HepG2 (cell line): ENCODE measurements around the gene KIF2C. TPM values are rescaled to one million over a fixed set of nuclear protein-coding genes. Genes with fewer than 3 reads are reported as not detected.
A peak's percentile ranks its signal among the peaks of the same experiment; 100 is the strongest.

Experiments used
- BCL6 ChIP-seq: IDR thresholded peaks from 2 replicates; pipeline ENCODE4 v1.6.1; 2016; ENCODE audit warnings: missing genetic modification reagents, missing compliant biosample characterization
- HHEX ChIP-seq: IDR thresholded peaks from 2 replicates; pipeline ENCODE4 v1.6.1; 2016; ENCODE audit warnings: control low read depth
- HMG20B ChIP-seq: conservative IDR thresholded peaks from 2 replicates; pipeline ENCODE4 v1.6.1; 2016; ENCODE audit warnings: missing genetic modification reagents, missing compliant biosample characterization
- HNF1B ChIP-seq: sonication (generic); formaldehyde crosslinking; IDR thresholded peaks from 2 replicates; pipeline ENCODE4 v1.5.1; 2020; ENCODE audit warnings: mild to moderate bottlenecking, moderate library complexity, missing genetic modification reagents
- HOXA3 ChIP-seq: sonication (generic); formaldehyde crosslinking; IDR thresholded peaks from 2 replicates; pipeline ENCODE4 v1.5.0; 2020; ENCODE audit warnings: missing genetic modification reagents
- HOXA9 ChIP-seq: sonication (generic); formaldehyde crosslinking; IDR thresholded peaks from 2 replicates; pipeline ENCODE4 v1.8.1; 2022; ENCODE audit warnings: missing genetic modification reagents, mild to moderate bottlenecking, moderate library complexity, borderline replicate concordance
- MBD4 ChIP-seq: IDR thresholded peaks from 2 replicates; pipeline ENCODE4 v1.6.1; 2012; ENCODE audit warnings: low read length, inconsistent platforms, borderline replicate concordance
- MIER2 ChIP-seq: IDR thresholded peaks from 2 replicates; pipeline ENCODE4 v1.6.1; 2016; ENCODE audit warnings: missing biosample characterization, missing genetic modification reagents
- NR2F1 ChIP-seq, 2 experiments: fragments of 450-650 bp in 1 of 2; formaldehyde crosslinking in 1 of 2; IDR thresholded peaks; 2 replicates each; pipeline versions ENCODE4 v1.5.0 to v1.6.1; 2016 to 2020; ENCODE audit warnings: mild to moderate bottlenecking in 1 of 2, missing compliant biosample characterization in 1 of 2, missing genetic modification reagents in 1 of 2, moderate library complexity in 1 of 2
- NR2F6 ChIP-seq, 2 experiments: IDR thresholded peaks; 2 replicates each; pipeline ENCODE4 v1.6.1; 2016; ENCODE audit warnings: antibody characterized with exemption in 1 of 2, mild to moderate bottlenecking in 1 of 2
- PAXIP1 ChIP-seq: sonication (generic); formaldehyde crosslinking; conservative IDR thresholded peaks from 2 replicates; pipeline ENCODE4 v1.4.0; 2020; ENCODE audit warnings: mild to moderate bottlenecking, missing genetic modification reagents, moderate library complexity
- SAP130 ChIP-seq: IDR thresholded peaks from 2 replicates; pipeline ENCODE4 v1.6.1; 2016; ENCODE audit warnings: low read depth
- SNAPC2 ChIP-seq: sonication (generic); formaldehyde crosslinking; IDR thresholded peaks from 2 replicates; pipeline ENCODE4 v1.8.1; 2022; ENCODE audit warnings: mild to moderate bottlenecking, missing genetic modification reagents
- TBL1XR1 ChIP-seq: fragments of 150-350 bp; IDR thresholded peaks from 2 replicates; pipeline ENCODE4 v1.6.1; 2014; ENCODE audit warnings: borderline replicate concordance, low read length; ENCODE audit not compliant: partially characterized antibody
- TFDP1 ChIP-seq: IDR thresholded peaks from 2 replicates; pipeline ENCODE4 v1.6.1; 2016; ENCODE audit warnings: missing compliant biosample characterization, missing genetic modification reagents, borderline replicate concordance
- ZNF362 ChIP-seq: sonication (generic); formaldehyde crosslinking; IDR thresholded peaks from 2 replicates; pipeline ENCODE4 v1.4.0; 2020; ENCODE audit warnings: missing genetic modification reagents, mild to moderate bottlenecking, borderline replicate concordance
- ZNF512B ChIP-seq: sonication (generic); formaldehyde crosslinking; IDR thresholded peaks from 2 replicates; pipeline ENCODE4 v1.5.1; 2020; ENCODE audit warnings: missing genetic modification reagents, mild to moderate bottlenecking, borderline replicate concordance
- ZNF747 ChIP-seq: sonication (generic); formaldehyde crosslinking; IDR thresholded peaks from 2 replicates; pipeline ENCODE4 v1.8.1; 2023; ENCODE audit warnings: missing genetic modification reagents, mild to moderate bottlenecking, borderline replicate concordance
- ZNF883 ChIP-seq: sonication (generic); formaldehyde crosslinking; IDR thresholded peaks from 2 replicates; pipeline ENCODE4 v1.5.1; 2020; ENCODE audit warnings: mild to moderate bottlenecking, missing genetic modification reagents; ENCODE audit errors: not compliant biosample characterization
- ZSCAN22 ChIP-seq: sonication (generic); formaldehyde crosslinking; IDR thresholded peaks from 2 replicates; pipeline ENCODE4 v1.4.0; 2020; ENCODE audit warnings: mild to moderate bottlenecking, missing genetic modification reagents
- polyA plus RNA-seq, 8 experiments: library from polyadenylated mRNA; depleted of rRNA in 3 of 8; stranded (reverse) in 7 of 8; unstranded in 1 of 8; fragments of >200 nt; fragmentation: Illumina TruSeq in 4 of 8; extraction: Trizol in 4 of 8; gene quantifications; 2 replicates each; pipeline versions ENCODE4 v1.2.1 to v1.2.3, GENCODE V29; 2011 to 2016; ENCODE audit warnings: low read depth in 4 of 8, missing spikeins in 1 of 8, mixed read lengths in 1 of 8; ENCODE audit not compliant: insufficient read depth in 1 of 8
- total RNA-seq, 5 experiments: library from RNA; depleted of rRNA; stranded (reverse); fragments of >200 nt; fragmentation: Illumina TruSeq; extraction: Trizol; gene quantifications; 2 replicates each; pipeline ENCODE4 v1.2.3, GENCODE V29; 2016; ENCODE audit warnings: low read depth in 1 of 5

KIF2C gene
- total and polyA plus RNA-seq, 2 of the 13 experiments (the other 11 are each of a cell fraction or from before 2014, with no cell fraction given): 29.7 to 53.7 TPM

- TF ChIP-seq ZNF747 (CRISPR knock-in tag) (no peak), SNAPC2 (0 out of 2 replicates have a peak, but pooled peaks have one; percentile 50), HOXA3 (peak; percentile 32; the same call in 1 of the 2 replicates), HMG20B (CRISPR knock-in tag) (peak; percentile 86), HHEX (CRISPR knock-in tag) (0 out of 2 replicates have a peak, but pooled peaks have one; percentile 44), MBD4 (no peak), BCL6 (CRISPR knock-in tag) (peak; percentile 71), PAXIP1 (CRISPR knock-in tag) (peak; percentile 76), SAP130 (peak; percentile 59), ZSCAN22 (CRISPR knock-in tag) (0 out of 2 replicates have a peak, but pooled peaks have one; percentile 32), TBL1XR1 (no peak), NR2F6 (IDR thresholded peaks at IDR 0.05) (peak; percentile 84), NR2F6 (CRISPR knock-in tag; IDR thresholded peaks at IDR 0.05) (peak; percentile 76), TFDP1 (no peak), HOXA9 (CRISPR knock-in tag) (no peak), ZNF512B (CRISPR knock-in tag) (no peak), ZNF362 (CRISPR knock-in tag) (peak; percentile 89), ZNF883 (CRISPR knock-in tag) (no peak), NR2F1 (CRISPR knock-in tag; IDR thresholded peaks at IDR 0.05) (peak in 1 of 2 experiments; percentile 49; a peak in 1 of 4 replicates), HNF1B (CRISPR knock-in tag) (no peak), MIER2 (CRISPR knock-in tag) (0 out of 2 replicates have a peak, but pooled peaks have one; percentile 12)
Measured at GRCh38 chr1:44701141-44701573, 38.5 kb upstream of the KIF2C start (continued).
